NCI-H226 (cell line): ENCODE results near the gene PCNX1.

Experiments
- DNase-seq: peaks from one replicate; pipeline ENCODE4 v3.0.0-alpha.2; 2015

The PCNX1 gene

GRCh38 chr14:71094722-71095121, 187.5 kb downstream of the PCNX1 start:
- DNase-seq, result no peak

DNA sequence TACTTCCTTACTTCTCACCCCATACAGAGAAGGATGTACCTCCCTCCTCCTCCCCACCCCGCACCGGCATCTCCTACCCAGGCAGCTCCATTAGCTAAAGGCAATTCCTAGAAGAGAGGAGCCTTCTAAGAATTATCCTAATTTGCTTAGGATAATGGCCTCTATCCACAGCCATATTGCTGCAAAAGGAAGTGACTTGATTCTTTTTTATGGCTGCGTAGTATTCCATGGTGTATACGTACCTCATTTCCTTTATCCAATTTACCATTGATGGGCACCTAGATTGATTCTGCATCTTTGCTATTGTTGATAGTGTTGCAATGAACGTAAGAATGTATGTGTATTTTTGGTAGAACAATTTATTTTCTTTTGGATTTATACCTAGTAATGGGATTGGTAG, 189.7 kb downstream of the PCNX1 start:
- no peak for DNase-seq

DNA sequence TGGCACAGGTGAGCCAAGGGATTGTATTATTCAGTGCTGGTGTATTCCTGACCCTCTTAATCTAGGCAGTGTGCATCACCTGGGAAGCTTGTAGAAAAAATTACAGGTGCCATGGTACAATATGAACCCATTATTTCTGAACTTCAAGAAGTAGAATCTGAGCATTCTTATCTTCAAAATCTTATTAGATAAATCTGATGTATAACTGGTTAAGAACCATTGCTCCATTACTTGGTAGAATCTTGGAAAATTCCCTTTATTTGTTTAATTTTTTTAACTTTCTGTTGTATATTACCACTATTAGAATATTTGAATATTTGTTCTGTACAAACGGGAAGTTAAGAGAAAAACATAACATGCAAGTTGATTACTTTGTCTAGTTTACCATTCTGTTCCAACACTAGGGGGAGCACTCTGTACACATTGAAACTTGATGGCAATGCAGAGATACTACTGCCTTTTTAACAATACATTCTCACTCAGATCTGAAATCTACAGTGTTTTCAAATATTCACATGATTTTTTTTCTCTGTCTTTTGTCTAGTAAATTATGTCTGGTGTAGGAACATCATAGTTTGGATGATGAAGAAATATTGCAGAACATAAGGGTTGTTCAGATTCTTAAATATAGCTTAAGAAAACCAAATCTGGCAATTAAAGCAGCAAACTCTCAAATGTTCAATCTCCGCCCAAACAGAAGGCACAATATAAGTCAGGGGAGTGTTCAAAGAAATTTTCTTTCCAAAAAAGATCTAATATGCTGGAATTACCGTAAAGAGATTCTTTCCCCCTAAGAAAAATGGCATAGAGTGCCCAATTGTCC, 196.6 kb downstream of the PCNX1 start:
- DNase-seq, result peak; percentile 18

GRCh38 chr14:71105177-71105576, 197.9 kb downstream of the PCNX1 start:
- no peak for DNase-seq

- DNase-seq, result no peak
These were observed 200.7 kb downstream of the PCNX1 start for GRCh38 chr14:71107921-71108320.

- no peak for DNase-seq
These were observed 201.3 kb downstream of the PCNX1 start for GRCh38 chr14:71108398-71109119.

GRCh38 chr14:71113376-71113775, 206.1 kb downstream of the PCNX1 start:
- DNase-seq, result no peak

DNA sequence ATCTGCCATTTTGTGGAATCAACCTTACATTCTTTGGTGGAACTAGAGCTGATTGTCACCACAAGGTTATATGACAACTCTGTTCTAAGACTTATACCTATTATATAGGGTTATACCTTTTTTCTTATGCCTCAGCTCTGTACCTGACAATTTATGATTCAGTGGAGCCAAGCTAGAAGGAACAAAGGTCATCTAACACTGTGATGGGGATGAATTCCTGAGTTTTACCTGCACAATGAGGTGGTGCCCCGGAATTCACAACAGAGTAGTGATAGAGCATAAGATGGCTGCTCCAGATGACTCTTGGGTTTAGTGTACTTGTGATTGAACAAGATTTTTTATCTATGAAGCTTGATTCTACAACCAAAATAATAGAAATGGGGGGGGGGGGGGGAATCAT, 207.3 kb downstream of the PCNX1 start:
- DNase-seq, result no peak

GRCh38 chr14:71115306-71115705, 208.0 kb downstream of the PCNX1 start:
- DNase-seq, result no peak

DNA sequence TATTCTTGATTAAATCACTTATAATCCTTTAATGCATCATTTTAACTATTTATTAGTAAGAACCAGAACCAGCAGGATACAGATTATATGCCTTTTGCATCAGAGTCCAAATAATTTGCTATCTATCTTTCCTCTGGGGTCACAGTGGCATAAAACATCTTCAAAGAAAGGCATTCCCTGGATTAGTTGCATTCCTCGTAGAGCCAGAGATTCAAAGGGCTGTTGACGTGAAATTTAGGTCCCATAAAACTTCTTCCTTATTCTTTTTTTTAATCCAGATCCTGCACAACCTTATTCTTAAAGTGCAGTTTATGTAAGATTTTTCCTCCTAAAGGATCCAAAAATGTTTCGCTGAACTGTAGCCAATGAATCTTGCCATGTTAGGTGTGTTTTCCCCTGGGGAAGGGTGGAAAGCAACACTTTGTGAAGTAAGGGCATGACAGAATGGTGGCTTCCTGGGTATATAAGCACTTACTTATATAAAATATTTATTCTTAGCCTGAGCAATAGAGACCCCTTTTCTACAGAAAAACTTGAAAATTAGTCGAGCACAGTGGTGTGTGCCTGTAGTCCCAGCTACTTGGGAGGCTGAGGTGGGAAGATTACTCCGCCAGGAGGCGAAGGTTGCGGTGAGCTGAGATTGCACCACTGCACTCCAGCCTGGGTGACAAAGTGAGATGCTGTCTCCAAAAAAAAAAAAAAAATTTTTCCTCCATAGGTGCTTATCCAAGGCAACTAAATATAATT, 208.7 kb downstream of the PCNX1 start:
- DNase-seq, result no peak

DNA sequence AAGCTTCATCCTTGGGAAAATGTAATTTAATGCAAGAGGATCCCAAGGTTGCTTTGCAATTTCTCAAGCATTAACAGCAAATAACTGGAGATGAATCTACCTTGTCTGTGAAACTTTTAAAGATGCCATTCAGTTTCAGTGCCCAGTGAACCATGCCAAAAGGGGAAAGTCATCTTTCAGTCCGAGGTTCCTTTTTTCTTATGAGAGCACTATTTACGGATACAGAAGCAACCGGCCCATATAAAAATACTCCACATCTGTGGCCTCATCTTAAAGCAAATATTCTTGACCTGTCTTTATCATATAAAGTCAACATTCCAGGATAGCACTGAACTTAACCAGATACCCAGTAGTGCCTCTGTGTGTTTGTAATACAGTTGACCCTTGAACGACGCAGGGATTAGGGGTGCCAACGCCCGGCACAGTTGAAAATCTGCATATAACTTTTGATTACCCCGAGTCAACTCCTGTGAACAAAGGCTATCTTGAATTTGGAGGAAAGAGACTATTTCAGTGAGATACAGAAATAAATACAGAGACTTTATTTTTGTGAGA, 209.4 kb downstream of the PCNX1 start:
- no peak for DNase-seq

DNA sequence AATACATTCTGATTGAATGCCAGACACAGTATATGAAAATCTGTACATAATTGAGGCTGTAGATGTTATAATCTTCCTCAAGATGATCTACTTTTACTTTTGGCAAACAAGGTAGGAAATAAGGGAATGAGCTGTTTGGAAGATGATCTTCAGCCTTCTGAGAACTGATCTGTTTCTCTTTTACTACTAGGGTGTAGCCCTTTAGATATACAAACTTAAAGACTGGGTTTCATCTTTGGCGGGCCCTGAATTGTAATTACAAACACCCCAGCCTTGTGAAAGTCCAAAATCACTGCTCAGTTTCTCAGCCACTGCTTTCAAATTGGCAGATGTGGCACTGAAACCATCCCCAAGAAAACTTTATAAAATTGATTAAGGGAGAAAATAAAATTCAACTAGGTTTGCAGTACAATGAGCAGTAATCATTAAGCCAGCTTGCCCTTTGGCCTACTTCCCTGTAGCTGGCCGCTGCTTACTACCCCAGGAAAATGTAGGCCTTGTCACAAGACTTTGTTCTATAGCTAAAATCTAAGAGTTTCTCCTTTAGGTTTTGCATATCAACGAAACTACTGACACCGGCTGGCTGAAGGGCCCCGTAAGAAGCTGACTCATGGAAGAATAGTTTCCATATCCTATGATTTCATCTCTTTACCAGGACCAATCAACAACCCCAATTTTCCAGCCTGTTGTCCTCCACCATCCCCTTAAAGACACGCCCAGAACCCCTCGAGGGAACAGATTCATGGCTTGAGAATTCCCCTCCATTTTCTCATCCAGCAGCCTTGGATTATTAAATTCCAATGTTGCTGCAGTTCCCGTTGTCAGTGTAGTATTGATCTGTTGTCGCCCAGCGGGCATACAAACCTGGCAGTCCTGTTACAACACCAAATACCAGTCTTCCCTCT, 210.8 kb downstream of the PCNX1 start:
- peak; percentile 96 for DNase-seq

DNA sequence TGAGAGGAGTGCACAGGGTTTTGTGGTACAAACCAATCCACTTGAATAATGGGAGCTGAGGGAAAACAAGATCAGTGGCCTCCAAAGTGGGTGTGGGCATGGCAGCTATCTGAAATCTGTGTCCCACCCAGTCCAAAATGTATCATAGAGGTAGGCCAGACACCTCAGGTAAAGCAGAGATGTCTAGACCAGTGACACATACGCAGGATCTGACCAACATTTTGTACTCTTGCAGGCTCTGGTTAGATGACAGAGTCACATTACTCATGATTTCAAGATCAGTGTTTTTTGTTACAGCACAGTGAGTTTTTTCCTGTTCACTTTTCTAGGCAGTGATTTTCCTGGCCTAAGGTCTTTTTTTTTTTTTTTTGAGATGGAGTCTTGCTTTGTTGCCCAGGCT, 211.8 kb downstream of the PCNX1 start:
- no peak for DNase-seq

GRCh38 chr14:71119832-71120231, 212.6 kb downstream of the PCNX1 start:
- DNase-seq, result no peak

DNA sequence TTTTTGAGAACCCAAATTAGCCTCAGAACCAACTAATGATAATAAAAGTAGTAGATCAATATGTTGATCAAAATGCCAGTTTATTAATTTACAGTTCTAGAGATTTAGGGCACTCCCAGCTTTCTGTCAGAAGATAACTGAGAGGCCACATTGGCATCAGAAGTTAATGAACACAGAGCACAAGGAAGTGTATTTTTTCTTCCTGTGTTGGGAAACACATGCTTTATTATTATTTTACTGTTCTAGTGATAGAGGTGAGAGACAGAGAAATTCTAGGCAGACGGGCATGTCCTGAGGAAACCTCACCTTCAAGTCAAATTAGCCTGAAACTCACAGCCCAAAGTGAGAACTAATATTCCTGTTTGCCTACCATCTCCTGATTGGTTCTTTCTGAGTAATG, 213.7 kb downstream of the PCNX1 start:
- no peak for DNase-seq

DNA sequence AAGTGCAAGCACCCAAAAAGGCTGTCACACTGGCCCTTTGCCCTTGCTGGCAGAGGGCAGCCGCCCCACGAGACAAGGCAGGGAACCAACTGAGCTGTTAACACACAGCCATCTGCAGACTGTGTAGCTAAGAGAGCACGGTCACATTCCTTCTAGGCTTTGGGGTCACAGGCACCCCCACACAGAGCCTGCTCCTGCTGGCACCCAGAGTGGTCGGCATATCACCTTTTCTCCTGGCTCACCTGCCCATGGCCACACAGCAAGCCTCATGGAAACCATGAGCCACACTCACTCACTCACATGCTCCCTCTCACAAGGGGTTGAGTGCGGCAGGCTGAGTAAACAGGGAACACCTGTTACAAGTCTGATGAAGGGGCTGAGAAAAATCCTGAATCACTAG, 214.5 kb downstream of the PCNX1 start:
- DNase-seq, result no peak

DNA sequence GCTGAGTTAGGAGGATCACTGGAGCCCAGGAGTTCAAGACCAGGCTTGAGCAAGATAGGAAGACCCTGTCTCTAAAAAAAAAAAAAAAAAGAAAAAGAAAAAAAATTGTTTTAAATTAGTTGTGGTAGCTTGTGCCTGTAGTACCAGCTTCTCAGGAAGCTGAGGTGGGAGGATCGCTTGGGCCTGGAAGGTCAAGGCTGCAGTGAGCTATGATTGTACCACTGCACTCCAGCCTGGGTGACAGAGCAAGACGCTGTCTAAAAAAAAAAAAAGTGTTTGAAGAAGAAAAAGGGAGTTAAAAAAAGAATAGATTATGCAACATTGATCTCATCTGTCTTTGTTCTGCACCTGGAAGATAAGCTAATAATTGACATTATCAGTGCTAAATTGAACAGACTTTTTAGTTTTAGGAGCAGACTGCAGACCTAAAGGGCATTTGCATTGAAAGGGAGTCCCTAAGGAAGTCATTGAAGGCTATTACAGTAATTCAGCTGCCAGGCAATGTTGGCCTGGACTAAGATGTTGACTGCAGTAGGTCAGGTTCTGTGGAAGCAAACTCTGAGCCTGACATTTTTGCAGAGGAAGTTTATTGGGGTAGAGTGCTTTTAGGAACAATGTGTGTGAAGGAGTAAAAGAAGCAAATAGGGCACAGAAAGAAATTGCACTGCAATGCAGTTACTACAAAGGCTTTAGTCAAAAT, 215.8 kb downstream of the PCNX1 start:
- no peak for DNase-seq

- DNase-seq, result no peak
These were observed 216.4 kb downstream of the PCNX1 start for GRCh38 chr14:71123579-71124135.

DNA sequence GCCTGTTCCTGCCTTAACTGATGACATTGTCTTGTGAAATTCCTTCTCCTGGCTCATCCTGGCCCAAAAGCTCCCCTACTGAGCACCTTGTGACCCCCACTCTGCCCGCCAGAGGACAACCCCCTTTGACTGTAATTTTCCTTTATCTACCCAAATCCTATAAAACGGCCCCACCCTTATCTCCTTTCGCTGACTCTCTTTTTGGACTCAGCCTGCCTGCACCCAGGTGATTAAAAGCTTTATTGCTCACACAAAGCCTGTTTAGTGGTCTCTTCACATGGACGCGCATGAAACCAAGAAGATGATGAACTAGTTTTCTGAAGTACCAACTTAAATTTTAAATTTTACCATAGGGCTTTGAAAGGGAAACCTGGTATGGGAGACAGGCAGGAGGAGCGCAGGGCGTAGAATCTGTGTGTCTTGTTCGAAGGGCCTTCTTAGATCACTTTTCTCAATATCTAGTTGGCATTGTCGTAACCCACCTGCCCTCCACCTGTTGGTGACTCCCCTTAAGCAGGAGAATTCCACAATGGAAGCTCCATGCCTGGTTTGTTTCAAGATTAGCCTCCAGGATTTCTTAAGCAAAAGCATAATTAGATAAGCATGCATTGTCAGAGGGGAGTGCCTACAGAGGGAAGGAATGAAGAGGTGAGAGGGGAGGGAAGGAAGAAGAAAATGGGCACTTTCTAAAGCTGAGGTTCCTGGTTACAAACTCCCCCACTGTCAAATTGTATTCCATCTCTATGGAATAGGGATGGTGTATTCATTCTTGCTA, 222.6 kb downstream of the PCNX1 start:
- peak; percentile 48 for DNase-seq

- peak; percentile 85 for DNase-seq
These were observed 223.4 kb downstream of the PCNX1 start for GRCh38 chr14:71130491-71131179.
